Measurements from ENCODE around the gene ZKSCAN8. TPM values are rescaled to one million over a fixed set of nuclear protein-coding genes. Genes with fewer than 3 reads are reported as not detected.

Gene ZKSCAN8
- polyA plus RNA-seq, 1 of the 3 experiments (the other 2 are of a cell fraction) = 4.3 TPM

- DNase-seq = no peak
- Histone ChIP-seq H3K27me3 (ENCODE audit: insufficient read depth) (no peaks in the 10 kb centered on the region), H3K4me1 (ENCODE audit: control insufficient read depth in 1 of 2, insufficient read depth in 2 of 2, low read depth in 1 of 2, low read length in 1 of 2) (no peaks in the 10 kb centered on the region), H3K27ac (ENCODE audit: low read depth in 2 of 2, low read length in 1 of 2) (no peak overlapping the region), H3K9ac (no peak overlapping the region), H3K79me2 (ENCODE audit: insufficient read depth) (no peaks in the 10 kb centered on the region), H3K4me3 (ENCODE audit: low read depth in 2 of 2, low read length in 1 of 2) (no peak overlapping the region), H3K4me2 (no peak overlapping the region), H3K9me3 (no peaks in the 10 kb centered on the region), H2AFZ (ENCODE audit: low read depth) (no peak overlapping the region), H3F3A (replicated peaks; ENCODE audit: insufficient read depth) (no peaks in the 10 kb centered on the region), H3K36me3 (replicated peaks in 1 of 2; ENCODE audit: control insufficient read depth in 1 of 2, insufficient read depth in 2 of 2, low read length in 1 of 2) (peaks cover 18 to 25% of the 10 kb centered on the region in 2 experiments), H3K9me2 (no peaks in the 10 kb centered on the region), H4K20me1 (ENCODE audit: insufficient read depth) (no peaks in the 10 kb centered on the region)
- WGBS (ENCODE audit: low lambda C conversion rate) = 95% methylated on average over 3 of the region's 3 CpGs
- ChIA-PET POLR2A (no interaction called here), CTCF (interaction anchor here (0.9 kb wide), 2 partner anchors 11 to 16 kb away, joined by 3 read pairs; no protein-coding TSS in a partner anchor)
- TF ChIP-seq SIN3A (IDR thresholded peaks at IDR 0.05; ENCODE audit: borderline replicate concordance, low read depth, low read length) (no peak), JUND (IDR thresholded peaks at IDR 0.05) (no peak), RAD21 (IDR thresholded peaks at IDR 0.05; ENCODE audit: low read length) (no peak)
These were observed 29.7 kb upstream of the ZKSCAN8 start for GRCh38 chr6:28111964-28112363.

- Histone ChIP-seq H3K9me2 (no peaks in the 10 kb centered on the region), H3K36me3 (replicated peaks in 1 of 2; ENCODE audit: control insufficient read depth in 1 of 2, insufficient read depth in 2 of 2, low read length in 1 of 2) (peaks cover 43 to 58% of the 10 kb centered on the region in 2 experiments), H3K27ac (ENCODE audit: low read depth in 2 of 2, low read length in 1 of 2) (no peak overlapping the region), H2AFZ (ENCODE audit: low read depth) (no peak overlapping the region), H3K9me3 (no peaks in the 10 kb centered on the region), H3F3A (replicated peaks; ENCODE audit: insufficient read depth) (no peaks in the 10 kb centered on the region), H3K4me2 (no peak overlapping the region), H3K27me3 (ENCODE audit: insufficient read depth) (no peaks in the 10 kb centered on the region), H4K20me1 (ENCODE audit: insufficient read depth) (no peaks in the 10 kb centered on the region), H3K4me3 (ENCODE audit: low read depth in 2 of 2, low read length in 1 of 2) (no peak overlapping the region), H3K4me1 (ENCODE audit: control insufficient read depth in 1 of 2, insufficient read depth in 2 of 2, low read depth in 1 of 2, low read length in 1 of 2) (no peaks in the 10 kb centered on the region), H3K9ac (no peak overlapping the region), H3K79me2 (ENCODE audit: insufficient read depth) (no peaks in the 10 kb centered on the region)
- DNase-seq = no peak
- 92% methylated on average over 2 of the region's 2 CpGs for WGBS (ENCODE audit: low lambda C conversion rate)
- CTCF ChIA-PET = interaction anchor here (0.8 to 1.2 kb wide), 3 partner anchors 10 to 240 kb away, joined by 3 to 4 read pairs (median 3); no protein-coding TSS in a partner anchor
- POLR2A ChIA-PET = interaction anchor here (1.9 kb wide), 1 partner anchor 11 kb away, joined by 4 read pairs; no protein-coding TSS in a partner anchor
- no peak for TF ChIP-seq JUND (IDR thresholded peaks at IDR 0.05)
- no peak for TF ChIP-seq EP300 (IDR thresholded peaks at IDR 0.05; ENCODE audit: borderline replicate concordance in 1 of 2, low read depth in 1 of 2, low read length in 1 of 2)
- TF ChIP-seq FOXJ3 (CRISPR knock-in tag; IDR thresholded peaks at IDR 0.05) = no peak
These were observed 25.9 kb upstream of the ZKSCAN8 start for GRCh38 chr6:28115799-28116198.

GRCh38 chr6:28117386-28118050 is 24.2 kb upstream of the ZKSCAN8 start:
- Histone ChIP-seq H2AFZ (ENCODE audit: low read depth) (no peak overlapping the region), H3K27ac (ENCODE audit: low read depth in 2 of 2, low read length in 1 of 2) (no peak overlapping the region), H3K9ac (no peak overlapping the region), H3K79me2 (ENCODE audit: insufficient read depth) (no peaks in the 10 kb centered on the region), H3K4me3 (ENCODE audit: low read depth in 2 of 2, low read length in 1 of 2) (no peak overlapping the region), H3K27me3 (ENCODE audit: insufficient read depth) (no peaks in the 10 kb centered on the region), H3F3A (replicated peaks; ENCODE audit: insufficient read depth) (no peaks in the 10 kb centered on the region), H3K4me1 (ENCODE audit: control insufficient read depth in 1 of 2, insufficient read depth in 2 of 2, low read depth in 1 of 2, low read length in 1 of 2) (no peaks in the 10 kb centered on the region), H3K9me2 (no peaks in the 10 kb centered on the region), H3K9me3 (no peaks in the 10 kb centered on the region), H3K36me3 (replicated peaks in 1 of 2; ENCODE audit: control insufficient read depth in 1 of 2, insufficient read depth in 2 of 2, low read length in 1 of 2) (peaks cover 58 to 66% of the 10 kb centered on the region in 2 experiments), H3K4me2 (no peak overlapping the region), H4K20me1 (ENCODE audit: insufficient read depth) (no peaks in the 10 kb centered on the region)
- POLR2A ChIA-PET = interaction anchor here (1.2 kb wide), 1 partner anchor 15 kb away, joined by 3 read pairs; no protein-coding TSS in a partner anchor
- WGBS (ENCODE audit: low lambda C conversion rate) = 96% methylated on average over 2 of the region's 2 CpGs
- TF ChIP-seq TEAD4 (IDR thresholded peaks at IDR 0.05; ENCODE audit: borderline replicate concordance, insufficient read depth) = no peak
- TF ChIP-seq MEF2A (IDR thresholded peaks at IDR 0.05; ENCODE audit: borderline replicate concordance, low read depth) = no peak
- no peak for TF ChIP-seq SIN3A (IDR thresholded peaks at IDR 0.05; ENCODE audit: borderline replicate concordance, low read depth, low read length)
- peak; percentile 24; the same call in 1 of the 2 replicates for TF ChIP-seq RAD21 (IDR thresholded peaks at IDR 0.05; ENCODE audit: low read length)
- no peak for TF ChIP-seq FOSL2 (IDR thresholded peaks at IDR 0.05; ENCODE audit: borderline replicate concordance, low read depth)
- CTCF ChIA-PET = interaction anchor here (1.3 to 1.6 kb wide), 2 partner anchors 9 to 239 kb away, joined by 3 to 5 read pairs; no protein-coding TSS in a partner anchor
- no peak for DNase-seq

All from SK-N-SH (cell line).